WTC11 (cell line): ENCODE measurements around the gene DAPK1. TPM values are rescaled to one million over a fixed set of nuclear protein-coding genes. Genes with fewer than 3 reads are reported as not detected.

Source experiments
- ATAC-seq: fragments of 200-7000 bp; cut with Tn5 transposase; 2 replicates; pipeline ENCODE4 v1.10.0; 2021; ENCODE audit warnings: mild to moderate bottlenecking, moderate library complexity
- CTCF ChIA-PET: fragments of 300-600 bp; sonication (Branson Sonifier 250); formaldehyde crosslinking; loops from one replicate; lab custom pipeline; 2021; ENCODE audit warnings: antibody characterized with exemption; lab: Charles Lee
- POLR2A ChIA-PET: fragments of 350-600 bp; sonication (Branson Sonifier 250); formaldehyde crosslinking; loops from one replicate; lab custom pipeline; 2021; ENCODE audit warnings: antibody characterized with exemption; lab: Charles Lee
- DNase-seq: peaks from one replicate; pipeline ENCODE4 v3.0.0; 2021; ENCODE audit warnings: low spot score
- H3K27ac Mint-ChIP-seq: 2 replicates; pipeline ENCODE4 v1.8.0; 2021; ENCODE audit warnings: mixed read lengths
- H3K27me3 Mint-ChIP-seq: 2 replicates; pipeline ENCODE4 v1.8.0; 2021; ENCODE audit warnings: low read depth, mild to moderate bottlenecking, moderate library complexity, mixed read lengths
- H3K36me3 Mint-ChIP-seq: 2 replicates; pipeline ENCODE4 v1.8.0; 2021; ENCODE audit warnings: mixed read lengths
- H3K4me1 Mint-ChIP-seq: 2 replicates; pipeline ENCODE4 v1.8.0; 2022; ENCODE audit warnings: mixed read lengths
- H3K4me3 Mint-ChIP-seq: 2 replicates; pipeline ENCODE4 v1.8.0; 2021; ENCODE audit warnings: mild to moderate bottlenecking, moderate library complexity, mixed read lengths
- H3K9me3 Mint-ChIP-seq: 2 replicates; pipeline ENCODE4 v1.8.0; 2021; ENCODE audit warnings: mixed read lengths
- CREB1 ChIP-seq: sonication (generic); formaldehyde crosslinking; IDR thresholded peaks from 2 replicates; pipeline ENCODE4 v1.8.0; 2023; ENCODE audit warnings: mild to moderate bottlenecking, missing genetic modification reagents
- ELF4 ChIP-seq: sonication (generic); formaldehyde crosslinking; IDR thresholded peaks from 2 replicates; pipeline ENCODE4 v1.8.1; 2022; ENCODE audit warnings: low read depth, mild to moderate bottlenecking, moderate library complexity, missing genetic modification reagents
- ESRRA ChIP-seq: sonication (generic); formaldehyde crosslinking; IDR thresholded peaks from 2 replicates; pipeline ENCODE4 v1.8.1; 2022; ENCODE audit warnings: mild to moderate bottlenecking, missing genetic modification reagents, borderline replicate concordance
- FOXK1 ChIP-seq: sonication (generic); formaldehyde crosslinking; IDR thresholded peaks from 2 replicates; pipeline ENCODE4 v1.8.0; 2022; ENCODE audit warnings: mild to moderate bottlenecking, moderate library complexity, missing genetic modification reagents
- IRF2 ChIP-seq: sonication (generic); formaldehyde crosslinking; IDR thresholded peaks from 2 replicates; pipeline ENCODE4 v1.8.0; 2022; ENCODE audit warnings: low read depth, missing genetic modification reagents, borderline replicate concordance
- MYBL2 ChIP-seq: sonication (generic); formaldehyde crosslinking; IDR thresholded peaks from 2 replicates; pipeline ENCODE4 v1.8.1; 2023; ENCODE audit warnings: mild to moderate bottlenecking, moderate library complexity, missing genetic modification reagents
- TEAD1 ChIP-seq: sonication (generic); formaldehyde crosslinking; IDR thresholded peaks from 2 replicates; pipeline ENCODE4 v1.8.0; 2022; ENCODE audit warnings: mild to moderate bottlenecking, missing genetic modification reagents
- ZNF232 ChIP-seq: sonication (generic); formaldehyde crosslinking; IDR thresholded peaks from 2 replicates; pipeline ENCODE4 v1.8.0; 2022; ENCODE audit warnings: mild to moderate bottlenecking, missing genetic modification reagents
- ZNF317 ChIP-seq: sonication (generic); formaldehyde crosslinking; IDR thresholded peaks from 2 replicates; pipeline ENCODE4 v1.8.1; 2023; ENCODE audit warnings: low read depth, mild to moderate bottlenecking, moderate library complexity, missing genetic modification reagents, borderline replicate concordance
- total RNA-seq: library from RNA; stranded (reverse); gene quantifications from 3 replicates; pipeline ENCODE4 v1.2.3, GENCODE V29; 2021
- TF ChIP-seq, protein P1 (sequence below): sonication (generic); formaldehyde crosslinking; IDR thresholded peaks from 2 replicates; pipeline ENCODE4 v1.8.1; 2022; ENCODE audit warnings: missing genetic modification reagents, borderline replicate concordance
- TF ChIP-seq, protein P2 (sequence below): sonication (generic); formaldehyde crosslinking; IDR thresholded peaks from 2 replicates; pipeline ENCODE4 v1.8.0; 2022; ENCODE audit warnings: mild to moderate bottlenecking, missing genetic modification reagents
- TF ChIP-seq, protein P3 (sequence below): fragments of 250-450 bp; sonication (Bioruptor Pico); IDR thresholded peaks from 2 replicates; pipeline ENCODE4 v1.8.0; 2021; ENCODE audit warnings: mild to moderate bottlenecking
- TF ChIP-seq, protein P4 (sequence below): sonication (generic); formaldehyde crosslinking; IDR thresholded peaks from 2 replicates; pipeline ENCODE4 v1.8.1; 2022; ENCODE audit warnings: mild to moderate bottlenecking, missing genetic modification reagents, moderate library complexity, borderline replicate concordance
- TF ChIP-seq, protein P5 (sequence below): sonication (generic); formaldehyde crosslinking; IDR thresholded peaks from 2 replicates; pipeline ENCODE4 v1.8.1; 2023; ENCODE audit warnings: mild to moderate bottlenecking, missing genetic modification reagents, borderline replicate concordance
- TF ChIP-seq, protein P6 (sequence below): fragments of 250-450 bp; sonication (Bioruptor Pico); conservative IDR thresholded peaks from 2 replicates; pipeline ENCODE4 v1.9.0; 2021; ENCODE audit warnings: mild to moderate bottlenecking
- TF ChIP-seq, protein P7 (sequence below): sonication (generic); formaldehyde crosslinking; IDR thresholded peaks from 2 replicates; pipeline ENCODE4 v1.8.1; 2022; ENCODE audit warnings: mild to moderate bottlenecking, moderate library complexity, missing genetic modification reagents
- TF ChIP-seq, protein P8 (sequence below): sonication (generic); formaldehyde crosslinking; IDR thresholded peaks from 2 replicates; pipeline ENCODE4 v1.8.0; 2023; ENCODE audit warnings: mild to moderate bottlenecking, missing genetic modification reagents

Gene DAPK1
- total RNA-seq, 1 experiment from 2014 or later, result 129 TPM

DNA sequence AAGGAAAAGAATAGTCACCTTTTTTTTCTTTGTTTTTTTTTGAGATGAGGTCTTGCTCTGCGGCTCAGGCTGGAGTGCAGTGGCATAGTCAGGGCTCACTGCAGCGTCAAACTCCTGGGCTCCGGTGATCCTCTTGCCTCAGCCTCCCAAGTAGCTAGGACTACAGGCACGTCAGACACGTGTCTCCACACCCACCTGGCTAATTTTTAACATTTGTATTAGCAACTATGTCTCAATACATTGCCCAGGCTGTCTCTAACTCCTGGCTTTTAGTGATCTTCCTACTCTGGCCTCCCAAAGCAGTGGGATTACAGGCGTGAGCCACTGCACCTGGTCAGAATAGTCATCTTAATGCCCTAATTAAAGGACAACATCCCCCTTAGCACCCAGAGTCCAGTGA lies 173.8 kb downstream of the DAPK1 start (continued):
- TF ChIP-seq, protein P1, sequence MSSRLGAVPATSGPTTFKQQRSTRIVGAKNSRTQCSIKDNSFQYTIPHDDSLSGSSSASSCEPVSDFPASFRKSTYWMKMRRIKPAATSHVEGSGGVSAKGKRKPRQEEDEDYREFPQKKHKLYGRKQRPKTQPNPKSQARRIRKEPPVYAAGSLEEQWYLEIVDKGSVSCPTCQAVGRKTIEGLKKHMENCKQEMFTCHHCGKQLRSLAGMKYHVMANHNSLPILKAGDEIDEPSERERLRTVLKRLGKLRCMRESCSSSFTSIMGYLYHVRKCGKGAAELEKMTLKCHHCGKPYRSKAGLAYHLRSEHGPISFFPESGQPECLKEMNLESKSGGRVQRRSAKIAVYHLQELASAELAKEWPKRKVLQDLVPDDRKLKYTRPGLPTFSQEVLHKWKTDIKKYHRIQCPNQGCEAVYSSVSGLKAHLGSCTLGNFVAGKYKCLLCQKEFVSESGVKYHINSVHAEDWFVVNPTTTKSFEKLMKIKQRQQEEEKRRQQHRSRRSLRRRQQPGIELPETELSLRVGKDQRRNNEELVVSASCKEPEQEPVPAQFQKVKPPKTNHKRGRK (CRISPR knock-in tag), result no peak
- TF ChIP-seq, all 79 proteins: peak for 0

DNA sequence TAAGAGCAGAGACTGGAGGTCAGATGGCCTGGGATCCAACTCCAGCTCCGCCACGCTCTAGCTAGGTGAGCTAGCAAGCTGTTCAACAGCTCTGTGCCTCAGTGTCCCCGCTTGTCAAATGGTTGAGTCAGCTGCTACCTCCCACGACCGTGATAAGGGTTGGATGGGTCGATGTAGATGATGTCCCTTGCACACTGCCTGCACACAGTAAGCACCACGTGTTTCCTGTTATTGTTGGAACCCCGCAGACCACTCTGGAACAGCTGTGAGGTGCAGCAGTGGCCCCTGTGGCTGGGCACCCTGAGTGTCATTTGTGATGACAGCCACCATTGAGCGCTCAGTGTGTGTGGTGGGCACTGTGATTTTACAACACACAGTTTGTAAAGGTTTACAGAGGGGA lies 174.3 kb downstream of the DAPK1 start:
- Mint-ChIP-seq H3K9me3 (peaks cover 6% of the 10 kb centered on the region), H3K4me3 (no peak overlapping the region), H3K36me3 (peaks cover 44% of the 10 kb centered on the region), H3K27ac (no peak overlapping the region), H3K27me3 (no peaks in the 10 kb centered on the region), H3K4me1 (no peaks in the 10 kb centered on the region)
- POLR2A ChIA-PET, result no interaction called here
- CTCF ChIA-PET, result interaction anchor here (1.3 to 3.8 kb wide), 2 partner anchors 9 to 12 kb away, joined by 5 to 16 read pairs; no protein-coding TSS in a partner anchor
- no peak for DNase-seq
- ATAC-seq, result no peak
- TF ChIP-seq FOXK1 (CRISPR knock-in tag) (no peak), ZNF232 (CRISPR knock-in tag) (no peak), MYBL2 (CRISPR knock-in tag) (no peak), IRF2 (CRISPR knock-in tag) (no peak), ELF4 (CRISPR knock-in tag) (no peak), TEAD1 (CRISPR knock-in tag) (no peak), CREB1 (CRISPR knock-in tag) (no peak), ZNF317 (CRISPR knock-in tag) (no peak), ESRRA (CRISPR knock-in tag) (no peak)
- TF ChIP-seq, protein P2, sequence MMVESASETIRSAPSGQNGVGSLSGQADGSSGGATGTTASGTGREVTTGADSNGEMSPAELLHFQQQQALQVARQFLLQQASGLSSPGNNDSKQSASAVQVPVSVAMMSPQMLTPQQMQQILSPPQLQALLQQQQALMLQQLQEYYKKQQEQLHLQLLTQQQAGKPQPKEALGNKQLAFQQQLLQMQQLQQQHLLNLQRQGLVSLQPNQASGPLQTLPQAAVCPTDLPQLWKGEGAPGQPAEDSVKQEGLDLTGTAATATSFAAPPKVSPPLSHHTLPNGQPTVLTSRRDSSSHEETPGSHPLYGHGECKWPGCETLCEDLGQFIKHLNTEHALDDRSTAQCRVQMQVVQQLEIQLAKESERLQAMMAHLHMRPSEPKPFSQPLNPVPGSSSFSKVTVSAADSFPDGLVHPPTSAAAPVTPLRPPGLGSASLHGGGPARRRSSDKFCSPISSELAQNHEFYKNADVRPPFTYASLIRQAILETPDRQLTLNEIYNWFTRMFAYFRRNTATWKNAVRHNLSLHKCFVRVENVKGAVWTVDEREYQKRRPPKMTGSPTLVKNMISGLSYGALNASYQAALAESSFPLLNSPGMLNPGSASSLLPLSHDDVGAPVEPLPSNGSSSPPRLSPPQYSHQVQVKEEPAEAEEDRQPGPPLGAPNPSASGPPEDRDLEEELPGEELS, result no peak
- TF ChIP-seq, protein P3, sequence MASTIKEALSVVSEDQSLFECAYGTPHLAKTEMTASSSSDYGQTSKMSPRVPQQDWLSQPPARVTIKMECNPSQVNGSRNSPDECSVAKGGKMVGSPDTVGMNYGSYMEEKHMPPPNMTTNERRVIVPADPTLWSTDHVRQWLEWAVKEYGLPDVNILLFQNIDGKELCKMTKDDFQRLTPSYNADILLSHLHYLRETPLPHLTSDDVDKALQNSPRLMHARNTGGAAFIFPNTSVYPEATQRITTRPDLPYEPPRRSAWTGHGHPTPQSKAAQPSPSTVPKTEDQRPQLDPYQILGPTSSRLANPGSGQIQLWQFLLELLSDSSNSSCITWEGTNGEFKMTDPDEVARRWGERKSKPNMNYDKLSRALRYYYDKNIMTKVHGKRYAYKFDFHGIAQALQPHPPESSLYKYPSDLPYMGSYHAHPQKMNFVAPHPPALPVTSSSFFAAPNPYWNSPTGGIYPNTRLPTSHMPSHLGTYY, result no peak
- TF ChIP-seq, protein P4, sequence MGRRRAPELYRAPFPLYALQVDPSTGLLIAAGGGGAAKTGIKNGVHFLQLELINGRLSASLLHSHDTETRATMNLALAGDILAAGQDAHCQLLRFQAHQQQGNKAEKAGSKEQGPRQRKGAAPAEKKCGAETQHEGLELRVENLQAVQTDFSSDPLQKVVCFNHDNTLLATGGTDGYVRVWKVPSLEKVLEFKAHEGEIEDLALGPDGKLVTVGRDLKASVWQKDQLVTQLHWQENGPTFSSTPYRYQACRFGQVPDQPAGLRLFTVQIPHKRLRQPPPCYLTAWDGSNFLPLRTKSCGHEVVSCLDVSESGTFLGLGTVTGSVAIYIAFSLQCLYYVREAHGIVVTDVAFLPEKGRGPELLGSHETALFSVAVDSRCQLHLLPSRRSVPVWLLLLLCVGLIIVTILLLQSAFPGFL, result no peak
- TF ChIP-seq, protein P5, sequence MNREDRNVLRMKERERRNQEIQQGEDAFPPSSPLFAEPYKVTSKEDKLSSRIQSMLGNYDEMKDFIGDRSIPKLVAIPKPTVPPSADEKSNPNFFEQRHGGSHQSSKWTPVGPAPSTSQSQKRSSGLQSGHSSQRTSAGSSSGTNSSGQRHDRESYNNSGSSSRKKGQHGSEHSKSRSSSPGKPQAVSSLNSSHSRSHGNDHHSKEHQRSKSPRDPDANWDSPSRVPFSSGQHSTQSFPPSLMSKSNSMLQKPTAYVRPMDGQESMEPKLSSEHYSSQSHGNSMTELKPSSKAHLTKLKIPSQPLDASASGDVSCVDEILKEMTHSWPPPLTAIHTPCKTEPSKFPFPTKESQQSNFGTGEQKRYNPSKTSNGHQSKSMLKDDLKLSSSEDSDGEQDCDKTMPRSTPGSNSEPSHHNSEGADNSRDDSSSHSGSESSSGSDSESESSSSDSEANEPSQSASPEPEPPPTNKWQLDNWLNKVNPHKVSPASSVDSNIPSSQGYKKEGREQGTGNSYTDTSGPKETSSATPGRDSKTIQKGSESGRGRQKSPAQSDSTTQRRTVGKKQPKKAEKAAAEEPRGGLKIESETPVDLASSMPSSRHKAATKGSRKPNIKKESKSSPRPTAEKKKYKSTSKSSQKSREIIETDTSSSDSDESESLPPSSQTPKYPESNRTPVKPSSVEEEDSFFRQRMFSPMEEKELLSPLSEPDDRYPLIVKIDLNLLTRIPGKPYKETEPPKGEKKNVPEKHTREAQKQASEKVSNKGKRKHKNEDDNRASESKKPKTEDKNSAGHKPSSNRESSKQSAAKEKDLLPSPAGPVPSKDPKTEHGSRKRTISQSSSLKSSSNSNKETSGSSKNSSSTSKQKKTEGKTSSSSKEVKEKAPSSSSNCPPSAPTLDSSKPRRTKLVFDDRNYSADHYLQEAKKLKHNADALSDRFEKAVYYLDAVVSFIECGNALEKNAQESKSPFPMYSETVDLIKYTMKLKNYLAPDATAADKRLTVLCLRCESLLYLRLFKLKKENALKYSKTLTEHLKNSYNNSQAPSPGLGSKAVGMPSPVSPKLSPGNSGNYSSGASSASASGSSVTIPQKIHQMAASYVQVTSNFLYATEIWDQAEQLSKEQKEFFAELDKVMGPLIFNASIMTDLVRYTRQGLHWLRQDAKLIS (CRISPR knock-in tag), result no peak
- TF ChIP-seq, protein P6, sequence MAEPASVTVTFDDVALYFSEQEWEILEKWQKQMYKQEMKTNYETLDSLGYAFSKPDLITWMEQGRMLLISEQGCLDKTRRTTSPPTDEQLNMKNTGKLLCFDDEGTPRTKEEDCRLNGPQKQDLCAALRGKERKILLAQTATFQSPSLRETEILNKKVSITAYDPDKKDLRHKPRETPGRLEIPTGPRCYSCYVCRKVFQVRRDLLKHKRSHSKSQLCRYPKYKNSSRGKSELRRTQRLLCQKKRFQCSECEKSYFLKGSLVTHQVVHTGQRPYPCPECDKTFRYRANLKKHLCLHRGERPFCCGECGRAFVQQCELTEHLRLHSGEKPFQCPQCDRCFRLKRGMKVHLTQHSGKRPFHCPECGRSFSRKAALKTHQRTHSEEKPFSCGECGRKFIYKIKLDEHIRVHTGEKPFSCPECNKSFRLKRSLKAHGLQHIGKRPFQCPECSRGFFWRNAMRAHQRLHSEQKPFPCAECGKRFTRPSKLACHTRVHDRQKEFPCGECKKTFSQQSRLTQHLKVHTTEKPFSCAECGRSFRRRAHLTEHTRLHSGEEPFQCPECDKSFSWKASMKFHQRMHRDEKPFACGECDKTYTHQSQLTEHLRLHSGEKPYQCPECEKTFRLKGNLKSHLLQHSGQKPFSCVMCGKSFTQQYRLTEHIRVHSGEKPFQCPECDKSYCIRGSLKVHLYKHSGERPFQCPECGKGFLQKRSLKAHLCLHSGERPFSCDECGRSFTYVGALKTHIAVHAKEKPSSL, result no peak
- TF ChIP-seq, protein P7, sequence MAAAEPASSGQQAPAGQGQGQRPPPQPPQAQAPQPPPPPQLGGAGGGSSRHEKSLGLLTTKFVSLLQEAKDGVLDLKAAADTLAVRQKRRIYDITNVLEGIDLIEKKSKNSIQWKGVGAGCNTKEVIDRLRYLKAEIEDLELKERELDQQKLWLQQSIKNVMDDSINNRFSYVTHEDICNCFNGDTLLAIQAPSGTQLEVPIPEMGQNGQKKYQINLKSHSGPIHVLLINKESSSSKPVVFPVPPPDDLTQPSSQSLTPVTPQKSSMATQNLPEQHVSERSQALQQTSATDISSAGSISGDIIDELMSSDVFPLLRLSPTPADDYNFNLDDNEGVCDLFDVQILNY (CRISPR knock-in tag), result no peak
- TF ChIP-seq, protein P8, sequence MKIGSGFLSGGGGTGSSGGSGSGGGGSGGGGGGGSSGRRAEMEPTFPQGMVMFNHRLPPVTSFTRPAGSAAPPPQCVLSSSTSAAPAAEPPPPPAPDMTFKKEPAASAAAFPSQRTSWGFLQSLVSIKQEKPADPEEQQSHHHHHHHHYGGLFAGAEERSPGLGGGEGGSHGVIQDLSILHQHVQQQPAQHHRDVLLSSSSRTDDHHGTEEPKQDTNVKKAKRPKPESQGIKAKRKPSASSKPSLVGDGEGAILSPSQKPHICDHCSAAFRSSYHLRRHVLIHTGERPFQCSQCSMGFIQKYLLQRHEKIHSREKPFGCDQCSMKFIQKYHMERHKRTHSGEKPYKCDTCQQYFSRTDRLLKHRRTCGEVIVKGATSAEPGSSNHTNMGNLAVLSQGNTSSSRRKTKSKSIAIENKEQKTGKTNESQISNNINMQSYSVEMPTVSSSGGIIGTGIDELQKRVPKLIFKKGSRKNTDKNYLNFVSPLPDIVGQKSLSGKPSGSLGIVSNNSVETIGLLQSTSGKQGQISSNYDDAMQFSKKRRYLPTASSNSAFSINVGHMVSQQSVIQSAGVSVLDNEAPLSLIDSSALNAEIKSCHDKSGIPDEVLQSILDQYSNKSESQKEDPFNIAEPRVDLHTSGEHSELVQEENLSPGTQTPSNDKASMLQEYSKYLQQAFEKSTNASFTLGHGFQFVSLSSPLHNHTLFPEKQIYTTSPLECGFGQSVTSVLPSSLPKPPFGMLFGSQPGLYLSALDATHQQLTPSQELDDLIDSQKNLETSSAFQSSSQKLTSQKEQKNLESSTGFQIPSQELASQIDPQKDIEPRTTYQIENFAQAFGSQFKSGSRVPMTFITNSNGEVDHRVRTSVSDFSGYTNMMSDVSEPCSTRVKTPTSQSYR (CRISPR knock-in tag), result no peak
